ENCODE measurements around the gene PPM1H. TPM values are rescaled to one million over a fixed set of nuclear protein-coding genes. Genes with fewer than 3 reads are reported as not detected.

PPM1H gene
- total RNA-seq, 1 donor from 2014 or later: 36.6 TPM

- no peak for DNase-seq (ENCODE audit: low read depth)
These were observed 285.4 kb downstream of the PPM1H start for GRCh38 chr12:62649412-62650138.

GRCh38 chr12:62647586-62647985 lies 287.4 kb downstream of the PPM1H start:
- peak; percentile 21 for DNase-seq (ENCODE audit: low read depth)

GRCh38 chr12:62646566-62646965 lies 288.4 kb downstream of the PPM1H start:
- DNase-seq (ENCODE audit: low read depth): no peak

- no peak for DNase-seq (ENCODE audit: low read depth)
These were observed 291.5 kb downstream of the PPM1H start for GRCh38 chr12:62643486-62643885.

DNA sequence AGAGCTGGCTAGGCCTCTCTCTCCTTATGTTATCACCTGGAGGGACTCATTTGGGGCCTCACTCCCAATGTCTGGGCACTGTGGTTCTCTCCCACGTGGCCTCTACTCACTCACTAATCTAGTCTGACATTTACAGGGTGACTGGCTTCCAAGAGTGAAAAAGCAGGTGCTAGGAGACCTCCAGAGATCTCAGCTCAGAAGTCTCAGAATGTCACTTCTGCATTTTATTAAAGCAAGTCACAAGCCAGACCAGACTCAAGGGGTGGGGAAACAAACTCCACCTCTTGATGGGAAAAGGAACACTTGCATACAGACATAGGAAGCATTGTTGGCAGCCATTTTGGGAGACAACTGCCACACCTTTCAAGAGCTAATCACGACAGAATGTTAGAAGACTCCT lies 292.5 kb downstream of the PPM1H start:
- no peak for DNase-seq (ENCODE audit: low read depth)

DNA sequence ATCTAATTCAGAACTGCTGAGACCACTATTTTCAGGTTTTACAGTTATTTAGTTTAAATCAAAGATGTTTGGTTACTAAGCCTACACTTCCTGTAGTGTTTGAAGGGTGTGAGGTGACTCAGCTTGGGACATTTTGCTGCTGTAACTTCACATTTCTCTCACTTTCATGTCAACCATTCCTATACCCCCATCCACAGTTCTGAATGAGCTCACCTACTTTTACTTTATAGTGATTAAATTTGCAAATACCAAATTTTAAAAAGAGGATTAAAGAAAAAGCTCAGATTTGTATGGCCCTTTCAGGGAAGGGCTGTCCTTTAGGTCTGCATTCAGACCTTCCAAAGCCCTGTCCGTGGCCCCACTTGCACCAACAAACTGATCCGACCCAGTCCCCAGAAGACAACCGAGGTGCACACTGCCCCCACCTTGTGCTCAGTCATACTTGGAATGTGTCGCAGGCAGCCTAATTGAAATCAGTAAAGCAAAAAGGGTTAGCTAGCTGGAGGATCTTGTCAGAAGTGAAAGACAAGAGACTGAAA lies 294.0 kb downstream of the PPM1H start:
- peak; percentile 69 for DNase-seq (ENCODE audit: low read depth)

DNA sequence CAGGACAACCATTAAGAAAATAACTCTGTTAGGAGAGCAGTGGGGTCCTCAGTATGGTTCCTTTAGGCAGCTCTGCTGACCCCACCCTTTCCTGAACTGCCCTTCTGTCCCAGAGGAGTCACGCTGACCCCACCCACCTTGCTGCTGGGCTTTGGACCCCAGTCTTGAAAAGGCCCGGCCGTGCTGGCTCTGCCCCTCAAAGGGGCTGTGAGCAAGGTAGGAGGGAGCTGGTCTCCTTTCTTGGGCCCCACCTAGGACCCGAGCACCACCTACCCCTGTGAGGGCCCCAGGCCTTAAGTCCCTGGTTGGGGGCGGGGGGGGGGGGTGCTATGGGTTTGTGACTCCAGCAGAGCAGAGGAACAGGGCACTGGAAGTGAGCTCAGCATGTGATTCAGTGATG lies 297.3 kb downstream of the PPM1H start:
- no peak for DNase-seq (ENCODE audit: low read depth)

DNA sequence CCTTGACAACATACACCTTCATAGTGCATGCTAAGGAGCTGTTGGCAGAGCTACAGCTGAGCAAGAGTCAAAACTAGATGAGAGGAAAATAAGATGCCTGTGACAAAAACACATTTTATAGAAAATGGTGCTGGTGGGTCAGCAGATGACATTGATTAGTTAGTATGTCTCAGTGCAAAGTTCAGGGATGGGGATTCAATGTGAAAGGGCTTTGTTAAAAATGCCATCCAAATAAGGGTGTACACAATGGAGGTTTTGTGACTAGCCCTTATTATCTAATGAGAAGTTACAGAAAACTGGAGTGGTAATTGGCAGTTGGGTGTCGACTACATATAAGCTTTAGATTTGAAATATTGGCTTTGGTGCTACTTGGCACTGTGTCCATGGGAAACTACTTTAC lies 299.3 kb downstream of the PPM1H start:
- no peak for DNase-seq (ENCODE audit: low read depth)

DNA sequence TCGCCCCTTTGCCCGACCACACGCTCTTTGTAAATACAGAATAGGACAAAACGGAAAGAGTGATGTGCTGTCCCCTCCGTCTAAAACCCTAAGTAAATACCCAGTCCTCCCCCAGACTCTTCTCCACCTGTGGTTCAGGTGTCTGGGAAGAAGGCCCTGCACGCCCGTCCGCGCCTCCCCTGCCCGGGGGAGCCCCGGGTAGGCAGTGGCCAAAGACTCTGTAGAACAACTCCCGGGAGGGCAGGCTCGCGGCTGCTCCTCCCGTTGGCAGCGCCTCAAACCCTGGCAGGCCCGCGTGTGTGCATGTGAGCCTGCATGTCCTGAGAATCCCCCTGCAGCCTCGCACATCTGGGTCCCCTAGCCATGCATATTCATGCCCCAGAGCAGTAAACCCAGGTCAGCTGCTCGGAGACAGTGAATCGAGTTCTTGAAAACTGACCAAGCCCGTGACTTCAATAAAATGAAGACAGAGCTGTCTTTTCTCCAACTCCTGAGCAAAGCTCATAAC lies 302.5 kb downstream of the PPM1H start:
- DNase-seq (ENCODE audit: low read depth): no peak

GRCh38 chr12:62631471-62632410 lies 303.2 kb downstream of the PPM1H start:
- peak; percentile 79 for DNase-seq (ENCODE audit: low read depth)

DNA sequence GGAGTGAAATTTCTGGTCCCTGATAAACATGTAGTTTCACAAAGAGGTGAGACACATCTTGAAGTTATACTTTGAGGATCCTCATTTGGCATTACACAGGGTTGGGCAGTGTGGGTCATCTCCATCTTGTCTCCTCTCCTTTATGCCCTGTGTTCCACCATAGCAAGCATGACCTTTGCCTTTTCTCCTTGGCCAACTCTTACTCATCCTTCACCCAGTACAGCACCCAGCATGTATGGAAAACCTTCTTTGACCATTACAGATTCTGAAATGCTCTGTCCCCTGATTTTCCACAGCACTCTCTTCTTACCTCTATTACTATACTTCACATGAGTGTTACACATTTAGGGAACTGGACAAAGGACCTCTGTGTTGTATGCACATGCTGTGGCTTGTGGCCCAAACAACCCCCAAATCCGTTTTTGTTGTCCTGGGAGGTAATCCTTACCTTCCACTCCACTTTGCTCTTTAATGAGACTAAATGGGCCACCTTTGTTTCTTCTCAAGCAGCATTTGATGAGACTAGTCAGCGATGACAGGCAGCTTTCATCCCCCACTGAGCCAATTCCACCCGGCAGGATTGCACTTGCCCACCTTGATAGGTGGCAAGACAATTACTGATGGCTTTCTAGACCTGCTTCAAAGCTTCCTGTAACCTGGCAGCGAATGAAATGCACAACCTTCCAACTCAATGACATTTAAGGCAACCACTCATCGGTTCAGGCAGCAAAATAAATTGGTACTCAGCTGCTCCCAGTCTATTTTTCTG lies 304.8 kb downstream of the PPM1H start:
- no peak for DNase-seq (ENCODE audit: low read depth)

DNA sequence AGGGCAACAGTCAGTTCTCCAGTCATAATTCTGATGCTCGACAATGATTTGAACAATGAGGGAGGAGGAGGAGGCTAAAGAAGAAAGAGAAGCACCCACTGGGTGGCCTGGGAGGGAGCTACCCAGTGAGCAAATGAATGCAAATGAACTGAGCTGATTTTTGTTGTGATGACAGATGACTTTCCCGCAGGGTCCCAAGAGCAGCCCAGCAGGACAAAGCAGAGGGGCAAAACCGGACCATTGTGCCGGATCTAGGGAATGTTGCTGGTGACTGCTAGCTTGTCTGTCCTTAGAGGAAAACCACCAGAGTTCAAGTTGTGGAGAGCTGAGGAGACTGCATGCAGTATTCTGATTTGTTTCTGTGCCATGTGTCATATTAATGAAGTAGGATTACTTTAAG lies 305.5 kb downstream of the PPM1H start:
- no peak for DNase-seq (ENCODE audit: low read depth)

- DNase-seq (ENCODE audit: low read depth): no peak
These were observed 307.8 kb downstream of the PPM1H start for GRCh38 chr12:62627181-62627580.

- peak; percentile 96 for DNase-seq (ENCODE audit: low read depth)
These were observed 309.7 kb downstream of the PPM1H start for GRCh38 chr12:62625228-62625627.

- DNase-seq (ENCODE audit: low read depth): no peak
These were observed 312.8 kb downstream of the PPM1H start for GRCh38 chr12:62622177-62622576.

DNA sequence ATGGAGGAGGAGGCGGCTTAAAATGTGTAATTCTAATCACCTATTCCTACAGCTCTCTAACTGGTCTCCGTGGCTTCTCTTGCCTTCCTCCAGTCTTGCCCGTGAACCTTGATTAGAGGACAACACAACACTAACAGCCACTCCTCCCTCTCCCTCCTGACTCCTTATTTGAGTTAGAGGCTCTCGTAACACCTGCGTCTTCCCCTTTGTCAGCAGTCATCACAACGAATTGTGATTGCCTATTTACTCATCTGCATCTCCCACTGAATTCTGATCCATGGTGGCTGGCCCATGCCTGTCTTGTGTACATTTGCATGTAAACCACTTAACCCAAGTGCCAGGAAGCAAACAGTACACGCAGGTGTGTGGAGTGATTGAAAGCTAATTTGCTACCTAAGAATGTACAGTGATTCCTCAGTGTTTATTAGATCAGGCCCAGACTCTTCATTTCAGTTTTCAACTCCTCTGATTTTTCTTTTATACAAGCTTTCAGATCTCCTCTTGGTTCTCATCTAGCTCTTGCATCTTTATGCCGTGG lies 313.8 kb downstream of the PPM1H start:
- no peak for DNase-seq (ENCODE audit: low read depth)

DNA sequence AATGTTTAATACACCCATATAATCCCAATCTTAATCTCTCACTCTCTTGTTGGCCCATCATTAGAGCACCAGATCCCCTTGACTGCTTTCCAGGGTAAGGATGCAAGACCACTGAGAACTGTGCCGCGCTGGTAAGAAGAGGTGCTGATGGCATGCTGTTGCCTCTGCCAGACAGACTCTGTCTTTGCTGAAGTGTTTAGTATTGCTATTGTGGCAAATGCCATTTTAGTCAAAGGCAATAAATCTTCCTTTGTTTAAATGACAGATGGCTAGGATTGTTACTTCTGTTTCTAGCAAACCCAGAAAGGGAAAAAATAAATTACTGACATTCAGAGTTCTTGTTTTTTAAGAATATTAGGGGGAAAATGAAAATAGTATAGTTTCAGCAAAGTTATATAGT lies 316.0 kb downstream of the PPM1H start:
- DNase-seq (ENCODE audit: low read depth): no peak

DNA sequence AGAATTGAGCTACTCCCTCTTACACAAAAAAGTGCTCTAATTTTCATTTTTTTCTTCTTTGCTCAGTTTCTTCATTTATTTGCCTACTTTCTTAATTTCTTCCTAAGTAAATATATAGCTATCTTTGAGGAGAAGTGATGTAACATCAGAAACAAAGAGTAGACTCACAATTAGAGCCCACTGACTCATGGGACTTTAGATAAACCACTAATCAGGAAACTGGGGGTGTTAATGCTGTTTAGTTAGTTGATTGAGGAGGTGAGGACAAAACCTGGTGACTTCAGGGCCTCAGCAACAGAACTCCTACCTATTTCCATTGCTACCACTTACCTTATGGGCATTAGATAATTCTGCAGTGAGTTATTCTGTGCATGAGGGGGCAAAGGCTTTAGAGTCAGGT lies 316.6 kb downstream of the PPM1H start:
- no peak for DNase-seq (ENCODE audit: low read depth)

GRCh38 chr12:62613081-62613480 lies 321.9 kb downstream of the PPM1H start:
- DNase-seq (ENCODE audit: low read depth): no peak

DNA sequence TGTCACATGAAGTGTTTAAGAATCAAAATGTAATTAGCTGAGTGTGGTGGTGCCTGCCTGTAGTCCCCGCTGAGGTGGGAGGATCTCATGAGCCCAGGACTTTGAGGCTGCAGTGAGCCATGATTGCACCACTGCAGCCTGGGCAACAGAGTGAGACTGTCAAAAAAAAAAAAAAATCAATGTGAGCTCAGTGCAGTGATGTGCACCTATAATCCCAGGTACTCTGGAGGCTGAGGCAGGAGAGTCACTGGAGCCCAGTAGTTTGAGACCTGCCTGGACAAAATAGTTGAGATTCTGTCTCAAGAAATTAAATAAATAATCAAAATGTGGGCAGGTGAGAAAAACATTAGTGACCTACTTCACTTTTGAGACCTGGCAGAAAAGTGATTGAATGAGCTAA lies 328.3 kb downstream of the PPM1H start:
- DNase-seq (ENCODE audit: low read depth): no peak

DNA sequence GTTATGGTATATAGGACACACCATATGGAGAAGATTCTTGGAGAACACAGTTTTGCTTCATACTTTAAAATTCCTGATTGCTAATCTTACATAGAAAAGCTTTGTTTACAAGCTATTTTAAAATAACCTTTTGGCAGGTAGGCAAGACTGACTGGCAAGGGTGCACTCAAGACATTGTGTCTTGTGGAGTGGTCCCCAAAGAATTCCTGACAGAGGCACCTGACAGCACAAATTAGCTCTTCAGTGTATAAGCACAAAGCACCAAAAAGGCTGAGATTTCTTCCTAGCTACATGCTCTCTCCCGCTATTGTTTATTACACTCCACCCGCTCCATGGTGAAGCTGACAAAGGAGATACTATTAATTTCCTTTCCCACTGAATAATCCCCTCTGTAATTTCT lies 329.0 kb downstream of the PPM1H start:
- DNase-seq (ENCODE audit: low read depth): no peak

- no peak for DNase-seq (ENCODE audit: low read depth)
These were observed 330.1 kb downstream of the PPM1H start for GRCh38 chr12:62604871-62605270.
